K562 (cell line): ENCODE data around the gene LCTL. TPM values are rescaled to one million over a fixed set of nuclear protein-coding genes. Genes with fewer than 3 reads are reported as not detected.

Experiments
- ETV5 ChIP-seq: sonication (generic); formaldehyde crosslinking; IDR thresholded peaks from 2 replicates; pipeline ENCODE4 v1.4.0; 2020; ENCODE audit warnings: low read depth, mild to moderate bottlenecking, missing genetic modification reagents
- GTF2F1 ChIP-seq: IDR thresholded peaks from 2 replicates; pipeline ENCODE4 v1.6.1; 2011; ENCODE audit warnings: low read depth, low read length, improper control_type of control experiment
- HDAC2 ChIP-seq: fragments of 450-650 bp; IDR thresholded peaks from 2 replicates; pipeline ENCODE4 v1.6.1; 2016; ENCODE audit warnings: mild to moderate bottlenecking
- HIVEP1 ChIP-seq: fragments of 250-450 bp; sonication (Bioruptor Pico); IDR thresholded peaks from 2 replicates; pipeline ENCODE4 v1.4.0; 2020; ENCODE audit warnings: mild to moderate bottlenecking
- KLF1 ChIP-seq: fragments of 450-650 bp; IDR thresholded peaks from 2 replicates; pipeline ENCODE4 v1.6.1; 2016; ENCODE audit warnings: missing genetic modification characterization, missing compliant biosample characterization
- SMARCE1 ChIP-seq: fragments of 450-650 bp; IDR thresholded peaks from 2 replicates; pipeline ENCODE4 v1.7.1; 2016; ENCODE audit warnings: mild to moderate bottlenecking
- ZNF217 ChIP-seq: sonication (generic); formaldehyde crosslinking; IDR thresholded peaks from 2 replicates; pipeline ENCODE4 v1.8.0; 2022; ENCODE audit warnings: mild to moderate bottlenecking, missing genetic modification reagents
- ZNF253 ChIP-seq: fragments of 250-450 bp; sonication (Bioruptor Pico); conservative IDR thresholded peaks from 2 replicates; pipeline ENCODE4 v1.6.1; 2021; ENCODE audit warnings: mild to moderate bottlenecking
- polyA plus RNA-seq, 8 experiments: library from polyadenylated mRNA; depleted of rRNA in 4 of 8; stranded (reverse) in 5 of 8; unstranded in 3 of 8; fragments of >200 nt; fragmentation: Nextera tagmentation in 2 of 8; fragmentation: Illumina TruSeq in 1 of 8; extraction: Ambion mirVana in 2 of 8; extraction: Trizol in 1 of 8; gene quantifications; 2 replicates each; pipeline versions ENCODE4 v1.2.1 to v1.2.3, GENCODE V29; 2011 to 2014; ENCODE audit warnings: inconsistent platforms in 1 of 8, missing spikeins in 1 of 8
- total RNA-seq, 7 experiments: library from RNA; depleted of rRNA in 6 of 7; stranded (reverse); fragments of >200 nt in 6 of 7; fragmentation: Illumina TruSeq in 2 of 7; extraction: Trizol in 2 of 7; gene quantifications; 2 replicates each; pipeline versions ENCODE4 v1.2.1 to v1.2.3, GENCODE V29; 2011 to 2021; ENCODE audit warnings: low replicate concordance in 1 of 7
- TF ChIP-seq, protein P1 (sequence below): fragments of 450-650 bp; IDR thresholded peaks from 2 replicates; pipeline ENCODE4 v1.6.1; 2016; ENCODE audit warnings: mild to moderate bottlenecking, moderate library complexity
- TF ChIP-seq, protein P2 (sequence below): fragments of 450-650 bp; IDR thresholded peaks from 2 replicates; pipeline ENCODE4 v1.6.1; 2016; ENCODE audit warnings: antibody characterized with exemption
- TF ChIP-seq, protein P3 (sequence below): fragments of 450-650 bp; formaldehyde crosslinking; IDR thresholded peaks from 2 replicates; pipeline ENCODE4 v1.4.0; 2020; ENCODE audit warnings: mild to moderate bottlenecking, mixed read lengths

LCTL gene
- total and polyA plus RNA-seq, 9 of the 15 experiments (the other 6 are each of a cell fraction or from before 2014, with no cell fraction given) = 0.08 to 0.31 (median 0.17) TPM; not detected in 6

GRCh38 chr15:66504563-66505429 is 61.0 kb downstream of the LCTL start, which contains the start of the genes RPL4 and ZWILCH (continued):
- TF ChIP-seq, protein P1, sequence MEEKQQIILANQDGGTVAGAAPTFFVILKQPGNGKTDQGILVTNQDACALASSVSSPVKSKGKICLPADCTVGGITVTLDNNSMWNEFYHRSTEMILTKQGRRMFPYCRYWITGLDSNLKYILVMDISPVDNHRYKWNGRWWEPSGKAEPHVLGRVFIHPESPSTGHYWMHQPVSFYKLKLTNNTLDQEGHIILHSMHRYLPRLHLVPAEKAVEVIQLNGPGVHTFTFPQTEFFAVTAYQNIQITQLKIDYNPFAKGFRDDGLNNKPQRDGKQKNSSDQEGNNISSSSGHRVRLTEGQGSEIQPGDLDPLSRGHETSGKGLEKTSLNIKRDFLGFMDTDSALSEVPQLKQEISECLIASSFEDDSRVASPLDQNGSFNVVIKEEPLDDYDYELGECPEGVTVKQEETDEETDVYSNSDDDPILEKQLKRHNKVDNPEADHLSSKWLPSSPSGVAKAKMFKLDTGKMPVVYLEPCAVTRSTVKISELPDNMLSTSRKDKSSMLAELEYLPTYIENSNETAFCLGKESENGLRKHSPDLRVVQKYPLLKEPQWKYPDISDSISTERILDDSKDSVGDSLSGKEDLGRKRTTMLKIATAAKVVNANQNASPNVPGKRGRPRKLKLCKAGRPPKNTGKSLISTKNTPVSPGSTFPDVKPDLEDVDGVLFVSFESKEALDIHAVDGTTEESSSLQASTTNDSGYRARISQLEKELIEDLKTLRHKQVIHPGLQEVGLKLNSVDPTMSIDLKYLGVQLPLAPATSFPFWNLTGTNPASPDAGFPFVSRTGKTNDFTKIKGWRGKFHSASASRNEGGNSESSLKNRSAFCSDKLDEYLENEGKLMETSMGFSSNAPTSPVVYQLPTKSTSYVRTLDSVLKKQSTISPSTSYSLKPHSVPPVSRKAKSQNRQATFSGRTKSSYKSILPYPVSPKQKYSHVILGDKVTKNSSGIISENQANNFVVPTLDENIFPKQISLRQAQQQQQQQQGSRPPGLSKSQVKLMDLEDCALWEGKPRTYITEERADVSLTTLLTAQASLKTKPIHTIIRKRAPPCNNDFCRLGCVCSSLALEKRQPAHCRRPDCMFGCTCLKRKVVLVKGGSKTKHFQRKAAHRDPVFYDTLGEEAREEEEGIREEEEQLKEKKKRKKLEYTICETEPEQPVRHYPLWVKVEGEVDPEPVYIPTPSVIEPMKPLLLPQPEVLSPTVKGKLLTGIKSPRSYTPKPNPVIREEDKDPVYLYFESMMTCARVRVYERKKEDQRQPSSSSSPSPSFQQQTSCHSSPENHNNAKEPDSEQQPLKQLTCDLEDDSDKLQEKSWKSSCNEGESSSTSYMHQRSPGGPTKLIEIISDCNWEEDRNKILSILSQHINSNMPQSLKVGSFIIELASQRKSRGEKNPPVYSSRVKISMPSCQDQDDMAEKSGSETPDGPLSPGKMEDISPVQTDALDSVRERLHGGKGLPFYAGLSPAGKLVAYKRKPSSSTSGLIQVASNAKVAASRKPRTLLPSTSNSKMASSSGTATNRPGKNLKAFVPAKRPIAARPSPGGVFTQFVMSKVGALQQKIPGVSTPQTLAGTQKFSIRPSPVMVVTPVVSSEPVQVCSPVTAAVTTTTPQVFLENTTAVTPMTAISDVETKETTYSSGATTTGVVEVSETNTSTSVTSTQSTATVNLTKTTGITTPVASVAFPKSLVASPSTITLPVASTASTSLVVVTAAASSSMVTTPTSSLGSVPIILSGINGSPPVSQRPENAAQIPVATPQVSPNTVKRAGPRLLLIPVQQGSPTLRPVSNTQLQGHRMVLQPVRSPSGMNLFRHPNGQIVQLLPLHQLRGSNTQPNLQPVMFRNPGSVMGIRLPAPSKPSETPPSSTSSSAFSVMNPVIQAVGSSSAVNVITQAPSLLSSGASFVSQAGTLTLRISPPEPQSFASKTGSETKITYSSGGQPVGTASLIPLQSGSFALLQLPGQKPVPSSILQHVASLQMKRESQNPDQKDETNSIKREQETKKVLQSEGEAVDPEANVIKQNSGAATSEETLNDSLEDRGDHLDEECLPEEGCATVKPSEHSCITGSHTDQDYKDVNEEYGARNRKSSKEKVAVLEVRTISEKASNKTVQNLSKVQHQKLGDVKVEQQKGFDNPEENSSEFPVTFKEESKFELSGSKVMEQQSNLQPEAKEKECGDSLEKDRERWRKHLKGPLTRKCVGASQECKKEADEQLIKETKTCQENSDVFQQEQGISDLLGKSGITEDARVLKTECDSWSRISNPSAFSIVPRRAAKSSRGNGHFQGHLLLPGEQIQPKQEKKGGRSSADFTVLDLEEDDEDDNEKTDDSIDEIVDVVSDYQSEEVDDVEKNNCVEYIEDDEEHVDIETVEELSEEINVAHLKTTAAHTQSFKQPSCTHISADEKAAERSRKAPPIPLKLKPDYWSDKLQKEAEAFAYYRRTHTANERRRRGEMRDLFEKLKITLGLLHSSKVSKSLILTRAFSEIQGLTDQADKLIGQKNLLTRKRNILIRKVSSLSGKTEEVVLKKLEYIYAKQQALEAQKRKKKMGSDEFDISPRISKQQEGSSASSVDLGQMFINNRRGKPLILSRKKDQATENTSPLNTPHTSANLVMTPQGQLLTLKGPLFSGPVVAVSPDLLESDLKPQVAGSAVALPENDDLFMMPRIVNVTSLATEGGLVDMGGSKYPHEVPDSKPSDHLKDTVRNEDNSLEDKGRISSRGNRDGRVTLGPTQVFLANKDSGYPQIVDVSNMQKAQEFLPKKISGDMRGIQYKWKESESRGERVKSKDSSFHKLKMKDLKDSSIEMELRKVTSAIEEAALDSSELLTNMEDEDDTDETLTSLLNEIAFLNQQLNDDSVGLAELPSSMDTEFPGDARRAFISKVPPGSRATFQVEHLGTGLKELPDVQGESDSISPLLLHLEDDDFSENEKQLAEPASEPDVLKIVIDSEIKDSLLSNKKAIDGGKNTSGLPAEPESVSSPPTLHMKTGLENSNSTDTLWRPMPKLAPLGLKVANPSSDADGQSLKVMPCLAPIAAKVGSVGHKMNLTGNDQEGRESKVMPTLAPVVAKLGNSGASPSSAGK = no peak; the same call in 1 of the 2 replicates
- TF ChIP-seq ZNF217 (no peak), ETV5 (CRISPR knock-in tag) (no peak; the same call in 1 of the 2 replicates), SMARCE1 (no peak), KLF1 (no peak), HIVEP1 (CRISPR knock-in tag) (no peak), HDAC2 (peak; percentile 89), ZNF253 (CRISPR knock-in tag) (no peak), GTF2F1 (no peak; the same call in 1 of the 2 replicates)
- TF ChIP-seq, protein P2, sequence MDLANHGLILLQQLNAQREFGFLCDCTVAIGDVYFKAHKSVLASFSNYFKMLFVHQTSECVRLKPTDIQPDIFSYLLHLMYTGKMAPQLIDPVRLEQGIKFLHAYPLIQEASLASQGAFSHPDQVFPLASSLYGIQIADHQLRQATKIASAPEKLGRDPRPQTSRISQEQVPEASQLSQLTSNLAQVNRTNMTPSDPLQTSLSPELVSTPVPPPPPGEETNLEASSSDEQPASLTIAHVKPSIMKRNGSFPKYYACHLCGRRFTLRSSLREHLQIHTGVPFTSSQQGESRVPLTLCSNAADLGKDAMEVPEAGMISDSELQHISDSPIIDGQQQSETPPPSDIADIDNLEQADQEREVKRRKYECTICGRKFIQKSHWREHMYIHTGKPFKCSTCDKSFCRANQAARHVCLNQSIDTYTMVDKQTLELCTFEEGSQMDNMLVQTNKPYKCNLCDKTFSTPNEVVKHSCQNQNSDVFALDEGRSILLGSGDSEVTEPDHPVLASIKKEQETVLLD = no peak
- TF ChIP-seq, protein P3, sequence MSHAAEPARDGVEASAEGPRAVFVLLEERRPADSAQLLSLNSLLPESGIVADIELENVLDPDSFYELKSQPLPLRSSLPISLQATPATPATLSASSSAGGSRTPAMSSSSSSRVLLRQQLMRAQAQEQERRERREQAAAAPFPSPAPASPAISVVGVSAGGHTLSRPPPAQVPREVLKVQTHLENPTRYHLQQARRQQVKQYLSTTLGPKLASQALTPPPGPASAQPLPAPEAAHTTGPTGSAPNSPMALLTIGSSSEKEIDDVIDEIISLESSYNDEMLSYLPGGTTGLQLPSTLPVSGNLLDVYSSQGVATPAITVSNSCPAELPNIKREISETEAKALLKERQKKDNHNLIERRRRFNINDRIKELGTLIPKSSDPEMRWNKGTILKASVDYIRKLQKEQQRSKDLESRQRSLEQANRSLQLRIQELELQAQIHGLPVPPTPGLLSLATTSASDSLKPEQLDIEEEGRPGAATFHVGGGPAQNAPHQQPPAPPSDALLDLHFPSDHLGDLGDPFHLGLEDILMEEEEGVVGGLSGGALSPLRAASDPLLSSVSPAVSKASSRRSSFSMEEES (CRISPR knock-in tag) = no peak
